Transverse colon (tissue), 4 donors: Measurements from ENCODE around the gene UVRAG.

ENCODE experiments used
- CTCF ChIP-seq, 5 experiments: fragments of 200-600 bp in 3 of 5; fragments of 450-650 bp in 2 of 5; sonication (generic) in 3 of 5; IDR thresholded peaks; 1 replicate in 2 of 5; 2 replicates in 3 of 5; pipeline ENCODE4 v1.5.1; 2016 to 2017; ENCODE audit warnings: antibody characterized with exemption in 5 of 5, inconsistent platforms in 3 of 5, mild to moderate bottlenecking in 2 of 5, moderate library complexity in 1 of 5
- POLR2A ChIP-seq: fragments of 450-650 bp; IDR thresholded peaks from one replicate; pipeline ENCODE4 v1.6.1; 2016; ENCODE audit warnings: antibody characterized with exemption, mild to moderate bottlenecking, moderate library complexity
- POLR2AphosphoS5 ChIP-seq, 3 donors: sonication (generic); formaldehyde crosslinking; IDR thresholded peaks; one replicate each; pipeline ENCODE4 v1.6.1; 2016; ENCODE audit warnings: antibody characterized with exemption in 3 of 3

- TF ChIP-seq CTCF (IDR thresholded peaks at IDR 0.05) (no peak), POLR2A (no peak), POLR2AphosphoS5 (IDR thresholded peaks at IDR 0.05) (no peak)
These were observed 304.0 kb downstream of the UVRAG start for GRCh38 chr11:76119032-76119431.
